ENCODE results near the gene HOXC9. TPM values are rescaled to one million over a fixed set of nuclear protein-coding genes. Genes with fewer than 3 reads are reported as not detected.

The HOXC9 gene
- polyA plus RNA-seq, 2 of the 4 experiments (the other 2 are of a cell fraction): 5.2 to 6.6 TPM

- ChIA-PET CTCF (interaction anchor here (0.6 to 28.7 kb wide), 12 partner anchors 8 to 246 kb away, joined by 3 to 1074 read pairs (median 8); partner anchors contain the start of genes HOXC8, HOXC9 and SMUG1), POLR2A (interaction anchor here (0.8 to 1.7 kb wide), 2 partner anchors 8 to 25 kb away, joined by 3 to 5 read pairs; partner anchors contain the start of gene HOXC9)
- WGBS (ENCODE audit: missing lambda C conversion rate): 85% methylated on average over 7 of the region's 7 CpGs
- H3K4me1 ChIP-seq: peaks cover 22% of the 10 kb centered on the region
- TF ChIP-seq RNF2 (IDR thresholded peaks at IDR 0.05; ENCODE audit: borderline replicate concordance, low read depth) (no peak), CHD4 (IDR thresholded peaks at IDR 0.05; ENCODE audit: borderline replicate concordance) (no peak), HOXB13 (CRISPR knock-in tag; IDR thresholded peaks at IDR 0.05; ENCODE audit: low read depth) (no peak), NFE2L2 (conservative IDR thresholded peaks at IDR 0.05; ENCODE audit: low read length) (no peak), BHLHE40 (IDR thresholded peaks at IDR 0.05; ENCODE audit: low read depth, low read length) (no peak), HOXB5 (CRISPR knock-in tag; IDR thresholded peaks at IDR 0.05) (no peak), EP300 (IDR thresholded peaks at IDR 0.05) (no peak), CEBPB (IDR thresholded peaks at IDR 0.05) (no peak), KDM1A (IDR thresholded peaks at IDR 0.05; ENCODE audit: low read depth) (no peak), FOXS1 (CRISPR knock-in tag; IDR thresholded peaks at IDR 0.05) (no peak), RARB (CRISPR knock-in tag; IDR thresholded peaks at IDR 0.05) (no peak), TP53 (CRISPR knock-in tag; IDR thresholded peaks at IDR 0.05) (no peak), ZSCAN20 (CRISPR knock-in tag; IDR thresholded peaks at IDR 0.05) (no peak), JUNB (IDR thresholded peaks at IDR 0.05) (no peak), REST (IDR thresholded peaks at IDR 0.05) (no peak), USF2 (IDR thresholded peaks at IDR 0.05) (no peak)
- TF ChIP-seq, protein P1, sequence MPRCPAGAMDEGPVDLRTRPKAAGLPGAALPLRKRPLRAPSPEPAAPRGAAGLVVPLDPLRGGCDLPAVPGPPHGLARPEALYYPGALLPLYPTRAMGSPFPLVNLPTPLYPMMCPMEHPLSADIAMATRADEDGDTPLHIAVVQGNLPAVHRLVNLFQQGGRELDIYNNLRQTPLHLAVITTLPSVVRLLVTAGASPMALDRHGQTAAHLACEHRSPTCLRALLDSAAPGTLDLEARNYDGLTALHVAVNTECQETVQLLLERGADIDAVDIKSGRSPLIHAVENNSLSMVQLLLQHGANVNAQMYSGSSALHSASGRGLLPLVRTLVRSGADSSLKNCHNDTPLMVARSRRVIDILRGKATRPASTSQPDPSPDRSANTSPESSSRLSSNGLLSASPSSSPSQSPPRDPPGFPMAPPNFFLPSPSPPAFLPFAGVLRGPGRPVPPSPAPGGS (IDR thresholded peaks at IDR 0.05): no peak
- TF ChIP-seq, protein P2, sequence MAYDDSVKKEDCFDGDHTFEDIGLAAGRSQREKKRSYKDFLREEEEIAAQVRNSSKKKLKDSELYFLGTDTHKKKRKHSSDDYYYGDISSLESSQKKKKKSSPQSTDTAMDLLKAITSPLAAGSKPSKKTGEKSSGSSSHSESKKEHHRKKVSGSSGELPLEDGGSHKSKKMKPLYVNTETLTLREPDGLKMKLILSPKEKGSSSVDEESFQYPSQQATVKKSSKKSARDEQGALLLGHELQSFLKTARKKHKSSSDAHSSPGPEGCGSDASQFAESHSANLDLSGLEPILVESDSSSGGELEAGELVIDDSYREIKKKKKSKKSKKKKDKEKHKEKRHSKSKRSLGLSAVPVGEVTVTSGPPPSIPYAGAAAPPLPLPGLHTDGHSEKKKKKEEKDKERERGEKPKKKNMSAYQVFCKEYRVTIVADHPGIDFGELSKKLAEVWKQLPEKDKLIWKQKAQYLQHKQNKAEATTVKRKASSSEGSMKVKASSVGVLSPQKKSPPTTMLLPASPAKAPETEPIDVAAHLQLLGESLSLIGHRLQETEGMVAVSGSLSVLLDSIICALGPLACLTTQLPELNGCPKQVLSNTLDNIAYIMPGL (CRISPR knock-in tag; IDR thresholded peaks at IDR 0.05; ENCODE audit: borderline replicate concordance): no peak
- DNase-seq (ENCODE audit: low read depth in 1 of 2, low spot score in 1 of 2) (no peak), ATAC-seq (no peak), FAIRE-seq (no peak)
- H3K4me2 ChIP-seq: no peak overlapping the region
- H3K27ac ChIP-seq: no peak overlapping the region
- H3K9me3 ChIP-seq: no peaks in the 10 kb centered on the region
- H3K4me3 ChIP-seq: no peak overlapping the region
Measured at GRCh38 chr12:53992377-53992889, 7.5 kb upstream of the HOXC9 start.
